GM18858 (cell line): ENCODE data around the gene OR5AR1.
"Not testable (repeated sequence)": the region's sequence is repeated elsewhere in the genome, so short reads cannot be mapped to it uniquely, and the experiment has no call there.

Experiments
- ATAC-seq: cut with Tn5 transposase; IDR thresholded peaks from one replicate; pipeline ENCODE4 v1.9.1; 2021; ENCODE audit not compliant: unreplicated experiment

OR5AR1 gene

GRCh38 chr11:56663386-56663785 is at the start of gene OR5AR1:
Gene OR5AR1 (plus strand): TSS chr11:56663686. CDS start chr11:56663686, 0 bp downstream.
- ATAC-seq = no peak

DNA sequence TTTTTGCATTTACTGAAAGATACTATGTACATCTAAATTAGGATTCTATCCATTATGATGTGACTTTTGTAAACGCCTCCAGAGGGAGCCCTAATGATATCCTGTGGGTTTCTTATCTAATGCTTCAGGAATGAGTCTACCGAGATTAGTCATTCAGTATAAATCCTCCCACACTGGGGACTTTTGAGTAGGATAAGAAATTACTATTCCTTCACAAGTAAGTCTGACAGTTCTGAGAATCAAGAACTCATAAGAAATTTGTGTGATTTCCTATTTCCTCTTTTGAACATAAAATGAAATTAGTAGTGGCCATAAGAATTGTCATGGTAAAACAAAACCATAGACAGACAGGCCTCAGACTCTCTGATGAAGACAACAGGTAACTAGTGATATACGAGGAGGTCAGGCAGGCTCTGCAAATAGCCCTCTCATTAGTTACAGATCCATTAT is 38.8 kb upstream of the OR5AR1 start:
- peak; percentile 81 for ATAC-seq

- ATAC-seq = no peak
Measured at GRCh38 chr11:56625946-56626345, 37.5 kb upstream of the OR5AR1 start.

DNA sequence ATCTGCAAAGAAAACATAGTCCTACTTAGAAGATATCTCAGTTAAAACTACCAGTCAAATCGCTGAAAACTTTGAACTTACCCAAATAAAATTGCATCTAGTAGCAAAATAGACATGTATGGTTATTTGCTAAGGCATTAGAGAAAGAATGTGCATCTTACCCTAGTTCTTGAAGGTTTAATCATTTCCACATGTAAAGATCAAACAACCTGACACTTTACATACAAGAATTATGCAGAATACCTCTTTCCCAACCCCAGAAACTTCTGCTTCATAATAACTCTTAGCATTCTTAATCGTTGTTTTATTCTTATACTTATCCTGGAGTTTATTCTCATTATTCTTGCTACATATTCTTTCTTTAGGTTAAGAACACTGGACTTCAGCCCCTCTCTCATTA is 31.2 kb upstream of the OR5AR1 start:
- ATAC-seq = no peak

DNA sequence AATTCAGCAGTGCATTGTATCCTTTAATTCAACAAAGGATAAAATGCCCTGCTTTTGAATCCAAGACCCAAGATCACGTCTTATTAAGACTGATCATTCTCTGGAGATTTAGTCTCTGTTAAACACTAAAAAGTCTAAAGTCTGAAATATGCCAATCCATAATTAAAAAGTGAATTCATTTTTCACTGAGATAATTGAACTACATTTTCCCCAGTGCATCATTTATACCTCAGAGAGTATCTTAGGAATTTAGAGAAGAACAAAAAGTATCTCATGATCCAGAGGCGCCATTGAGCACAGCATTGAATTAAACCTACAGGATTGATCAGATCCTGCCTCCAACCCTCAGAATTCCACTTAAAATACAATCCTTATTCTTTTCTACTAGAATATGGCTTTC is 26.6 kb upstream of the OR5AR1 start:
- no peak for ATAC-seq

GRCh38 chr11:56637500-56637899 is 26.0 kb upstream of the OR5AR1 start:
- no peak for ATAC-seq

GRCh38 chr11:56642339-56642738 is 21.1 kb upstream of the OR5AR1 start, which contains the start of gene OR5AP2:
Gene OR5AP2 (minus strand): TSS chr11:56642439. CDS start chr11:56642439, 0 bp downstream.
- no peak for ATAC-seq

- ATAC-seq = no peak
Measured at GRCh38 chr11:56659755-56660154, 3.7 kb upstream of the OR5AR1 start.

- ATAC-seq = no peak
Measured at GRCh38 chr11:56670984-56671383, 7.5 kb downstream of the OR5AR1 start.

DNA sequence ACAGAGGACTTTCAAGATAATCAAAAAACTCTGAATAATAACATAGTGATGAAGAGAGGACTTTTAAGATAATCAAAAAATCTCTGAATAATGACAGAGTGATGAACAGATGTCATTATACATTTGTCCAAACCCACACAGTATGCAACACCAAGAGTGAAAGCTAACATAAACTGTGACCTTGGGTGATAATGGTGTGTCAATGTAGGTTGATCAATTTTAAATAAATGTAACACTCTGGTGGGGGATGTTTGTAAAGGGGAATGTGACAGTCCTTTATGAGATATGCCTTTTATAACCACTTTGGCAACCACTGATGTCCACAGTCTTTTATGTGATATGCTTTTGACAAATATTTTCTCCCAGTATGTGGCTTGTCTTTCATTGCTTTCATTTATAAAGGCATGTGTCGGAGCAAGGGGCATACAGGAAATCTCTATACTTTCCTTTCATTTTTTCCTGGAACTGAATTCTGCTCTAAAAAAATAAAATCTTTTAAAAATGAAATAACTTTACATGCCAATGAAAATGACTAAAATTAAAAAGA is 25.1 kb downstream of the OR5AR1 start:
- ATAC-seq = no peak

DNA sequence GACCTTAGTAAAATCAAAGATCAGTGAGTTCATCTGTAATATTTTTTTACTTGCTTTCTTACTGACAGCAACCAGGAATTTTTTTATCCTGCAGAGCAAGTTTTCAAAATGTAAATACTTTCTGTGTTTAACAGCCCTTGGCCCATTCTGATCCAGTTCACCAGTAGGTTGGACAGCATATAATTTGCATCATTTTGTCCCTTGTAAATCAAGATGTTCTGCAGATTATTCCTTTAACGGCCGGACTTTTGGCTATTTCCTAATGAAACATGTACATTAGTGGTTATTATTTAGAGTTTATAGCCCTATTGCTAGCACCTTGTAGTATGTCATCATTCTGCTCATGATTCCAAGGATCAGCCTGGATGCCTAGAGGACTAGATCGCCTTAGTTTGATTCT is 27.7 kb downstream of the OR5AR1 start:
- ATAC-seq = not testable (repeated sequence)

- no peak for ATAC-seq
Measured at GRCh38 chr11:56693428-56693827, 29.9 kb downstream of the OR5AR1 start.

GRCh38 chr11:56698795-56699194 is 35.3 kb downstream of the OR5AR1 start, which contains the start of gene OR9G1:
Gene OR9G1 (plus strand): TSS chr11:56699095. CDS start chr11:56700388, 1,293 bp downstream.
- no peak for ATAC-seq

GRCh38 chr11:56700242-56700913 is 36.9 kb downstream of the OR5AR1 start:
- no peak for ATAC-seq

GRCh38 chr11:56700914-56701485 is 37.5 kb downstream of the OR5AR1 start:
- ATAC-seq = no peak

GRCh38 chr11:56705784-56706396 is 42.4 kb downstream of the OR5AR1 start:
- no peak for ATAC-seq

DNA sequence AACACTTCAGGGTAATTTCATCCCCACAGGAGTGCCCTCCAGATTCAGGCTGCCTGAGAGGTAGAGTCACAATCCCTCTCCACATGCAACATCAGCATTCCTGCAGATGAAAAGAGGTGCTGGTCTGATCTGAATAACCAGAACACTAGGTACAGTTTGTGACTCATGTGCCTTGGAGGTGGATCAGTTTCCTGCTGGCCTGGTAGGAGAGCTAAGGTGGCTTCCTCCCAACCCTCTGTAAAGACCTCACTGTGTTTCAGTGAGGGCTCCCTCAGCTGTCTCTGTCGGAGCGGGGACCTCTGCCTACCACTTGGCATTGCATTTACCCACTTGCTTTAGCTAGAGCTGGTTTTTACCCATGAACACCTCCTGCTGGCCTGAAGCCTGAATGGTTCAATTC is 43.0 kb downstream of the OR5AR1 start:
- ATAC-seq = no peak

DNA sequence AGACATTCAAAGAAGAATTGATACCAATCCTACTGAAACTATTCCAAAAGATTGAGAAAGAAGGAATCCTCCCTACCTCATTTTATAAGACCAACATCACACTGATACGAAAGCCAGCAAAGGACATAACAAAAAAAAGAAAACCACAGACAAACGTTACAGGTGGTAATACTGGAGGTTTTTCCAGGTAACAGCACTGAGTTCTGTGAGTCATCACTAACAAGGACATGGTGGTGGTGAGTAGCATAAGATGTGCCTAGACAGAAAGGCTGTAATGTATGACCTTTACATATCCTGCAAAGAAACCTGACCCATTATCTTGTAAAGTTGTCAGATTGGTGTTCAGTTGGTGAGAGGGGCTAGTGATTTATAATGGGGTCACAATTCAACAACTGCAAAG is 50.7 kb downstream of the OR5AR1 start:
- no peak for ATAC-seq
